ENCODE measurements around the gene CCDC40.

CCDC40 gene

GRCh38 chr17:80142929-80143328 is 106.5 kb downstream of the CCDC40 start:
- no peak overlapping the region for H3K27ac ChIP-seq
- H3K27me3 ChIP-seq (ENCODE audit: insufficient read depth, low read depth, severe bottlenecking): no peaks in the 10 kb centered on the region
- no peaks in the 10 kb centered on the region for H3K9me3 ChIP-seq (ENCODE audit: severe bottlenecking)
- H3K4me3 ChIP-seq (ENCODE audit: low read depth, low read length): no peak overlapping the region
- peaks cover 80% of the 10 kb centered on the region for H3K36me3 ChIP-seq
- DNase-seq: no peak
- TF ChIP-seq CTCF (IDR thresholded peaks at IDR 0.05; ENCODE audit: low read depth, low read length): no peak

- no peak for TF ChIP-seq CTCF (IDR thresholded peaks at IDR 0.05; ENCODE audit: low read depth, low read length)
- Histone ChIP-seq H3K36me3 (peaks cover 59% of the 10 kb centered on the region), H3K4me3 (ENCODE audit: low read depth, low read length) (peak overlapping the region; percentile 74), H3K27ac (peak overlapping the region; percentile 88; the same call in 1 of the 2 replicates), H3K27me3 (ENCODE audit: insufficient read depth, low read depth, severe bottlenecking) (no peaks in the 10 kb centered on the region), H3K9me3 (ENCODE audit: severe bottlenecking) (no peaks in the 10 kb centered on the region)
- DNase-seq: no peak
Observed at GRCh38 chr17:80145076-80146075, 108.9 kb downstream of the CCDC40 start.

- Histone ChIP-seq H3K9me3 (ENCODE audit: severe bottlenecking) (no peaks in the 10 kb centered on the region), H3K27me3 (ENCODE audit: insufficient read depth, low read depth, severe bottlenecking) (no peaks in the 10 kb centered on the region), H3K27ac (peak overlapping the region; percentile 88), H3K4me3 (ENCODE audit: low read depth, low read length) (peak overlapping the region; percentile 74), H3K36me3 (peaks cover 49% of the 10 kb centered on the region)
- no peak for TF ChIP-seq CTCF (IDR thresholded peaks at IDR 0.05; ENCODE audit: low read depth, low read length)
- no peak for DNase-seq
Observed at GRCh38 chr17:80146121-80147034, 109.9 kb downstream of the CCDC40 start.

GRCh38 chr17:80147035-80147822 is 110.8 kb downstream of the CCDC40 start, which contains the start of gene EIF4A3:
Gene EIF4A3, minus strand, starts transcription at chr17:80147128. Its CDS starts 167 bp downstream, at chr17:80146961.
- peak; percentile 100 for DNase-seq
- no peaks in the 10 kb centered on the region for H3K27me3 ChIP-seq (ENCODE audit: insufficient read depth, low read depth, severe bottlenecking)
- H3K27ac ChIP-seq: peak within 1 kb of the TSS; percentile 94
- no peak for TF ChIP-seq CTCF (IDR thresholded peaks at IDR 0.05; ENCODE audit: low read depth, low read length)
- peak within 1 kb of the TSS; percentile 74 for H3K4me3 ChIP-seq (ENCODE audit: low read depth, low read length)
- H3K36me3 ChIP-seq: peaks cover 40% of the 10 kb centered on the region
- peaks cover under 1% of the 10 kb centered on the region for H3K9me3 ChIP-seq (ENCODE audit: severe bottlenecking)
